ENCODE measurements around the gene TPCN2.

- TF ChIP-seq USF2 (CRISPR knock-in tag; IDR thresholded peaks at IDR 0.05) (no peak), CTCF (IDR thresholded peaks at IDR 0.05 in 2 of 3, conservative IDR thresholded peaks at IDR 0.05 in 1 of 3; ENCODE audit: insufficient read depth in 2 of 3, low read depth in 1 of 3, low read length in 3 of 3) (no peak), ZNF445 (CRISPR knock-in tag; IDR thresholded peaks at IDR 0.05; ENCODE audit: low read depth) (no peak), ZNF311 (CRISPR knock-in tag; IDR thresholded peaks at IDR 0.05) (no peak), ZNF707 (CRISPR knock-in tag; conservative IDR thresholded peaks at IDR 0.05) (no peak), EZH2 (IDR thresholded peaks at IDR 0.05; ENCODE audit: borderline replicate concordance, low read depth, low read length) (no peak), HDAC2 (IDR thresholded peaks at IDR 0.05) (no peak), CREB1 (IDR thresholded peaks at IDR 0.05) (no peak), CREB1 (CRISPR knock-in tag; IDR thresholded peaks at IDR 0.05) (no peak), POLR2AphosphoS5 (IDR thresholded peaks at IDR 0.05; ENCODE audit: control insufficient read depth, insufficient read depth, low read depth, low read length) (no peak), TARDBP (IDR thresholded peaks at IDR 0.05) (no peak), REST (IDR thresholded peaks at IDR 0.05; ENCODE audit: borderline replicate concordance) (no peak), REST (CRISPR knock-in tag; IDR thresholded peaks at IDR 0.05; ENCODE audit: low read depth) (no peak), TBP (optimal IDR thresholded peaks at IDR 0.05; ENCODE audit: low read depth, low read length) (no peak)
These were observed 40.5 kb downstream of the TPCN2 start for GRCh38 chr11:69089258-69089657.

Measured in K562 (cell line).